Left cardiac atrium (tissue), 4 donors: ENCODE data around the gene DNMT1. TPM values are rescaled to one million over a fixed set of nuclear protein-coding genes. Genes with fewer than 3 reads are reported as not detected.
"Not testable (repeated sequence)": the region's sequence is repeated elsewhere in the genome, so short reads cannot be mapped to it uniquely, and the experiment has no call there.

ENCODE experiments used
- ATAC-seq, 2 donors: fragments of 200-7000 bp; cut with Tn5 transposase; one replicate each; pipeline ENCODE4 v1.9.1; 2020; ENCODE audit warnings: mild to moderate bottlenecking in 2 of 2, moderate library complexity in 2 of 2
- DNase-seq: peaks from one replicate; pipeline ENCODE4 v3.0.0-alpha.2; 2020
- intact Hi-C, 2 donors: fragments of 100-400 bp; cut with DNase I; formaldehyde crosslinking; loops; one replicate each; pipeline versions ENCODE4 v1.14.1 to v1.15.1; 2022 to 2023
- long read RNA-seq: library from polyadenylated mRNA; unstranded; transcript quantifications from one replicate; pipeline ENCODE4 v2.0.0, GENCODE V29; 2021
- total RNA-seq, 2 donors: library from RNA; stranded (reverse); fragmentation: NEBNext Ultra II Directional; extraction: Animal tissue kit (Norgen Biotek cat#: 25700); gene quantifications; one replicate each; pipeline ENCODE4 v1.2.1, GENCODE V29; 2021
- donor health status: DM: no; HTN: yes; CAD: no.
- donor health status: DM: no; HTN: yes; CAD: no; lungs with severe emphysema.
- donor health status: DM: yes; HTN: yes; CAD: no.
- donor health status: Dilated cardiomyopathy.

The DNMT1 gene
- 10 to 100 TPM; 32.7 to 34.9 TPM for total RNA-seq
- long read RNA-seq, full-length matches to known transcripts: 2 of 6 reads
- long read RNA-seq, partial matches to known transcripts: 4 of 6 reads
- long read RNA-seq, other reads (novel, unspliced or antisense): 0 of 6 reads

- intact Hi-C loops: loop anchor here in 1 of 2 donors (10.0 kb wide), 1 partner anchor 50 kb away; no protein-coding TSS in a partner anchor
- DNase-seq: peak; percentile 96
- peak; percentile 98 to 99 for ATAC-seq
Measured at GRCh38 chr19:10194500-10195198, at the start of gene DNMT1. Gene DNMT1, minus strand, starts transcription at chr19:10194953. Its CDS starts 54 bp downstream, at chr19:10194899.

- intact Hi-C loops: loop anchor here in 1 of 2 donors (10.0 kb wide), 1 partner anchor 49 kb away; the partner anchor contains the start of gene DNMT1
- DNase-seq (no peak), ATAC-seq (no peak)
Measured at GRCh38 chr19:10243606-10244005, 48.9 kb upstream of the DNMT1 start.

- intact Hi-C loops: loop anchor here in 1 of 2 donors (10.0 kb wide), 1 partner anchor 47 kb away; the partner anchor contains the start of gene DNMT1
- ATAC-seq, DNase-seq: not testable (repeated sequence)
Measured at GRCh38 chr19:10241826-10242449, 47.2 kb upstream of the DNMT1 start.

GRCh38 chr19:10238172-10238783 lies 43.5 kb upstream of the DNMT1 start:
- ATAC-seq (peak; percentile 66 to 81), DNase-seq (peak; percentile 69)
- intact Hi-C loops: no loop called here

GRCh38 chr19:10237702-10238101 lies 42.9 kb upstream of the DNMT1 start:
- no peak for DNase-seq
- ATAC-seq: no peak
- intact Hi-C loops: no loop called here

- intact Hi-C loops, DNase-seq, ATAC-seq: not testable (repeated sequence)
Measured at GRCh38 chr19:10235409-10235808, 40.7 kb upstream of the DNMT1 start.

GRCh38 chr19:10235003-10235402 lies 40.2 kb upstream of the DNMT1 start:
- intact Hi-C loops: no loop called here
- no peak for DNase-seq
- no peak for ATAC-seq

- no peak for ATAC-seq
- intact Hi-C loops: no loop called here
- no peak for DNase-seq
Measured at GRCh38 chr19:10233946-10234345, 39.2 kb upstream of the DNMT1 start.

- ATAC-seq: no peak
- DNase-seq: no peak
- intact Hi-C loops: no loop called here
Measured at GRCh38 chr19:10231612-10232228, 37.0 kb upstream of the DNMT1 start.

- ATAC-seq (peak; percentile 74 to 80), DNase-seq (peak; percentile 88)
- intact Hi-C loops: no loop called here
Measured at GRCh38 chr19:10230861-10231611, 36.3 kb upstream of the DNMT1 start, which contains the start of gene S1PR2. Gene S1PR2, minus strand, starts transcription at chr19:10231331. Its CDS starts 6,426 bp downstream, at chr19:10224905.

- DNase-seq (peak; percentile 69), ATAC-seq (peak; percentile 17 to 47)
- intact Hi-C loops: no loop called here
Measured at GRCh38 chr19:10230173-10230860, 35.6 kb upstream of the DNMT1 start.

- ATAC-seq: no peak
- no peak for DNase-seq
- intact Hi-C loops: loop anchor here in 1 of 2 donors (2.0 kb wide), 1 partner anchor 22 kb away; no protein-coding TSS in a partner anchor
Measured at GRCh38 chr19:10228920-10229319, 34.2 kb upstream of the DNMT1 start.

GRCh38 chr19:10228393-10228792 lies 33.6 kb upstream of the DNMT1 start:
- intact Hi-C loops: loop anchor here in 1 of 2 donors (2.0 kb wide), 1 partner anchor 22 kb away; no protein-coding TSS in a partner anchor
- DNase-seq (no peak), ATAC-seq (no peak)

GRCh38 chr19:10227026-10227971 lies 32.5 kb upstream of the DNMT1 start:
- DNase-seq (peak; percentile 65), ATAC-seq (peak in 1 of 2 donors; percentile 8)
- intact Hi-C loops: no loop called here

- peak; percentile 83 for DNase-seq
- ATAC-seq: peak; percentile 53 to 63
- intact Hi-C loops: no loop called here
Measured at GRCh38 chr19:10226376-10227025, 31.7 kb upstream of the DNMT1 start.

- peak; percentile 44 for DNase-seq
- no peak for ATAC-seq
- intact Hi-C loops: no loop called here
Measured at GRCh38 chr19:10226021-10226375, 31.2 kb upstream of the DNMT1 start.
